ENCODE measurements around the gene KLHL22.

Gene KLHL22

GRCh38 chr22:20490941-20491307 is 4.7 kb downstream of the KLHL22 start:
- Histone ChIP-seq H3K27me3 (ENCODE audit: insufficient read depth, low read length, poor library complexity, severe bottlenecking) (no peaks in the 10 kb centered on the region), H3K4me1 (ENCODE audit: insufficient read depth, low read length, poor library complexity, severe bottlenecking) (peaks cover 10% of the 10 kb centered on the region), H3K9me3 (ENCODE audit: insufficient read depth, low read depth, low read length) (no peaks in the 10 kb centered on the region), H2AFZ (ENCODE audit: low read length) (no peak overlapping the region), H4K20me1 (ENCODE audit: insufficient read depth, low read length, poor library complexity, severe bottlenecking) (peaks cover 11% of the 10 kb centered on the region), H3K9me2 (replicated peaks; ENCODE audit: low read depth, low read length) (no peaks in the 10 kb centered on the region), H3K79me2 (ENCODE audit: insufficient read depth, low read length) (peaks cover 55% of the 10 kb centered on the region), H3K36me3 (ENCODE audit: insufficient read depth, low read length) (no peaks in the 10 kb centered on the region), H3K9ac (ENCODE audit: low read depth, low read length, poor library complexity, severe bottlenecking) (no peak overlapping the region), H3K4me3 (ENCODE audit: low read length, poor library complexity, severe bottlenecking) (no peak overlapping the region), H3K4me2 (ENCODE audit: low read depth, low read length, poor library complexity, severe bottlenecking) (no peak overlapping the region), H3F3A (ENCODE audit: low read depth) (no peaks in the 10 kb centered on the region)
- no peak for TF ChIP-seq EZH2phosphoT487 (IDR thresholded peaks at IDR 0.05; ENCODE audit: borderline replicate concordance)
- TF ChIP-seq CTCF (conservative IDR thresholded peaks at IDR 0.05; ENCODE audit: low read length): no peak

- H3K79me2 ChIP-seq (ENCODE audit: insufficient read depth, low read length): peaks cover 55% of the 10 kb centered on the region
- H4K20me1 ChIP-seq (ENCODE audit: insufficient read depth, low read length, poor library complexity, severe bottlenecking): peaks cover 11% of the 10 kb centered on the region
- H3K36me3 ChIP-seq (ENCODE audit: insufficient read depth, low read length): no peaks in the 10 kb centered on the region
- no peak overlapping the region for H3K9ac ChIP-seq (ENCODE audit: low read depth, low read length, poor library complexity, severe bottlenecking)
- H3K9me2 ChIP-seq (replicated peaks; ENCODE audit: low read depth, low read length): no peaks in the 10 kb centered on the region
- H3K4me1 ChIP-seq (ENCODE audit: insufficient read depth, low read length, poor library complexity, severe bottlenecking): peaks cover 10% of the 10 kb centered on the region
- TF ChIP-seq CTCF (conservative IDR thresholded peaks at IDR 0.05; ENCODE audit: low read length) (no peak), EZH2phosphoT487 (IDR thresholded peaks at IDR 0.05; ENCODE audit: borderline replicate concordance) (no peak)
- H2AFZ ChIP-seq (ENCODE audit: low read length): no peak overlapping the region
- no peak overlapping the region for H3K4me2 ChIP-seq (ENCODE audit: low read depth, low read length, poor library complexity, severe bottlenecking)
- H3F3A ChIP-seq (ENCODE audit: low read depth): no peaks in the 10 kb centered on the region
- no peak overlapping the region for H3K4me3 ChIP-seq (ENCODE audit: low read length, poor library complexity, severe bottlenecking)
- no peaks in the 10 kb centered on the region for H3K27me3 ChIP-seq (ENCODE audit: insufficient read depth, low read length, poor library complexity, severe bottlenecking)
- no peaks in the 10 kb centered on the region for H3K9me3 ChIP-seq (ENCODE audit: insufficient read depth, low read depth, low read length)
Observed at GRCh38 chr22:20490183-20490940, 5.2 kb downstream of the KLHL22 start.

- no peaks in the 10 kb centered on the region for H3K9me2 ChIP-seq (replicated peaks; ENCODE audit: low read depth, low read length)
- no peak overlapping the region for H3K9ac ChIP-seq (ENCODE audit: low read depth, low read length, poor library complexity, severe bottlenecking)
- no peak overlapping the region for H2AFZ ChIP-seq (ENCODE audit: low read length)
- H3K36me3 ChIP-seq (ENCODE audit: insufficient read depth, low read length): no peaks in the 10 kb centered on the region
- TF ChIP-seq EZH2phosphoT487 (IDR thresholded peaks at IDR 0.05; ENCODE audit: borderline replicate concordance): no peak
- TF ChIP-seq CTCF (conservative IDR thresholded peaks at IDR 0.05; ENCODE audit: low read length): no peak
- H3K4me3 ChIP-seq (ENCODE audit: low read length, poor library complexity, severe bottlenecking): no peak overlapping the region
- H3K4me2 ChIP-seq (ENCODE audit: low read depth, low read length, poor library complexity, severe bottlenecking): no peak overlapping the region
- H3F3A ChIP-seq (ENCODE audit: low read depth): no peaks in the 10 kb centered on the region
- H3K79me2 ChIP-seq (ENCODE audit: insufficient read depth, low read length): peaks cover 41% of the 10 kb centered on the region
- peaks cover 5% of the 10 kb centered on the region for H3K4me1 ChIP-seq (ENCODE audit: insufficient read depth, low read length, poor library complexity, severe bottlenecking)
- no peaks in the 10 kb centered on the region for H3K27me3 ChIP-seq (ENCODE audit: insufficient read depth, low read length, poor library complexity, severe bottlenecking)
- H3K9me3 ChIP-seq (ENCODE audit: insufficient read depth, low read depth, low read length): no peaks in the 10 kb centered on the region
- peaks cover 6% of the 10 kb centered on the region for H4K20me1 ChIP-seq (ENCODE audit: insufficient read depth, low read length, poor library complexity, severe bottlenecking)
Observed at GRCh38 chr22:20488946-20489345, 6.6 kb downstream of the KLHL22 start.

Measured in Loucy (cell line).